Mononuclear cell (primary cell): ENCODE data around the gene PEAK1. TPM values are rescaled to one million over a fixed set of nuclear protein-coding genes. Genes with fewer than 3 reads are reported as not detected.

Experiments
- H3K27me3 ChIP-seq: 2 replicates; pipeline ENCODE4 v1.6.0; 2011; ENCODE audit warnings: low read length, control low read depth; ENCODE audit not compliant: insufficient read depth
- H3K4me1 ChIP-seq: 2 replicates; pipeline ENCODE4 v1.5.1; 2011; ENCODE audit warnings: mild to moderate bottlenecking, low read length, control low read depth; ENCODE audit not compliant: insufficient read depth
- H3K4me3 ChIP-seq: 2 replicates; pipeline ENCODE4 v1.5.1; 2011; ENCODE audit warnings: mild to moderate bottlenecking, low read length, moderate library complexity
- H3K9me3 ChIP-seq: 2 replicates; pipeline ENCODE4 v1.5.1; 2011; ENCODE audit warnings: low read depth, mild to moderate bottlenecking, control low read depth, low read length
- total RNA-seq: library from RNA; depleted of rRNA; stranded (reverse); fragments of >200 nt; gene quantifications from one replicate; pipeline ENCODE4 v1.2.3, GENCODE V29; 2012

PEAK1 gene
- total RNA-seq, 1 donor, result 10.8 TPM

DNA sequence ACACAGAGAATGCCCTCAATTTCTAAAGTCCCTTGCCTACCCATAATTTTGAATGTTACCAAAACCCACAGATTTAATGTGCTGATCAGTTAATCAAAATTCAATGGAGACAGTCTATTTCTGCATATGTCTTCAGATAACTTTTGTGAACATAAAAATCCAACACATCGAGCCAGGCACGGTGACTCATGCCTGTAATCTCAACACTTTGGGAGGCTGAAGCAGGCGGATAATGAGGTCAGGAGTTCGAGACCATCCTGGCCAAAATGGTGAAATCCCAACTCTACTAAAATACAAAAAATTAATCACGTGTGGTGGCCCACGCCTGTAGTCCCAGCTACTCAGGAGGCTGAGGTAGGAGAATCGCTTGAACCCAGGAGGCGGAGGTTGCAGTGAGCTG, 49.3 kb downstream of the PEAK1 start:
- no peaks in the 10 kb centered on the region for H3K4me1 ChIP-seq
- no peaks in the 10 kb centered on the region for H3K27me3 ChIP-seq
- no peak overlapping the region for H3K4me3 ChIP-seq
- H3K9me3 ChIP-seq, result no peaks in the 10 kb centered on the region

DNA sequence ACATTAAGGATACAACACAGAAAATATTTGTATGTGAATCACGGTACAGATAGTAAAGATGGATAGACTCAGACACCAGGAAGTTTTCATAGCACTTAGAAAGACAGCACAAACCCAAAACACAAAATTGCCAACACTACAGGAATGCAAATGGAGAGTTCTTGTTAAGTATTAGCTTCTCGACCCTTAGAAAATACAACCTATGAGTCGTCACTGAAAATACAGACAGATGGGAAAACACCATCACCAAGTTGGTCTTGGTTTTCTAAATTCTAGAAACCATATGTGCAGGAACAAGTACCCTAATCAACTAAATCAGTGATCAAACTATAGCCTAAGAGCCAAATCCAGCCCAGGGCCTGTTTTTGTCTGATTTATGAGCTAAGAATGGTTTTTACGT, 50.7 kb downstream of the PEAK1 start:
- Histone ChIP-seq H3K4me3 (no peak overlapping the region), H3K27me3 (no peaks in the 10 kb centered on the region)

GRCh38 chr15:77367631-77368030, 52.3 kb downstream of the PEAK1 start:
- H3K9me3 ChIP-seq, result no peaks in the 10 kb centered on the region
- H3K4me1 ChIP-seq, result no peaks in the 10 kb centered on the region
- no peak overlapping the region for H3K4me3 ChIP-seq
- H3K27me3 ChIP-seq, result no peaks in the 10 kb centered on the region

More for the DNA sequence above, 50.7 kb downstream of the PEAK1 start:
- no peaks in the 10 kb centered on the region for H3K4me1 ChIP-seq
- no peaks in the 10 kb centered on the region for H3K9me3 ChIP-seq

DNA sequence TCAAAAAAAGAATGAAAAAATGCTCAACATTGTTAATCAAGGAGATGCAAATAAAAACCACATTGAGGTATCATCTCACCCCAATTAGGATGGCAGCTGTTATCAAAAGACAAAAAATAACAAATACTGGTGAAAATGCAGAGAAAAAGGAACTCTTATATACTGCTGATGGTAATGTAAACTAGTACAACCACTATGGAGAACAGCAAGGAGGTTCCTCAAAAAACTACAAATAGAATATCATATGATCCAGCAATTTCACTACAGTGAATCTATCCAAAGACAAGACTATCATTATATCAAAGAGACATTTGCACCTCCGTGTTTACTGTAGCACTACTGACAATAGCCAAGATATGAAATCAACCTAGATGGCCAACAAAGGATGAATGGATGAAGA, 58.4 kb downstream of the PEAK1 start:
- Histone ChIP-seq H3K4me3 (no peak overlapping the region), H3K27me3 (no peaks in the 10 kb centered on the region), H3K4me1 (no peaks in the 10 kb centered on the region), H3K9me3 (no peaks in the 10 kb centered on the region)

DNA sequence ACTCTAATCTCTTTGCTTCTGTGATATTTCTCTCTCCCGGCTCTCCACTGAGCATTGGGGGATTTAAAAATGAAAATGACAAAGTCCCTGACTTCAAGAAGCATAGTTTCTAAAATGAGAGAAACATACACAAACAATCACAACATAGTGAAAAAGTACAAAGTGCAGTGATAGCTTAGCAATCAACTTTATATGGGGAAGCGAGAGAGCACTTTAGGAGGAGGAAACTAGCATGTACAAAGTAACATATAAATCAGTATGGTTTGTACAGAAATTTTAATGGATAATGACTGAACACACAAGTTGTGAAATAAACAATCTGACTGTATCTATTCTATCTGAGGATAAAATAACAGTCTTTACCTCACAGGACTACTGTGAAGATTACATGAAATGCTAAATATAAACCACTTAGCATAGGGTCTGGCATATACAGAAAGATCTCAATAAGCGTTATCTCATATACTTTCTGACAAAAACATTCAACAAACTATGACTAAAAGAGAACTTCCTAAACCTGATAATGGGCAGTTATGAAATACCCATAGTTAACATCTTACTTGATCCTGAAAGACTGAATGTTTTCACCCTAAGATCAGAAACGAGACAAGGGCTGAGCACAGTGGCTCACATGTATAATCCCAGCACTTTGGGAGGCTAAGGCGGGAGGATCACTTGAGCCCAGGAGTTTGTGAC, 61.2 kb downstream of the PEAK1 start:
- no peaks in the 10 kb centered on the region for H3K27me3 ChIP-seq
- H3K9me3 ChIP-seq, result no peaks in the 10 kb centered on the region
- H3K4me3 ChIP-seq, result no peak overlapping the region
- peaks cover 7% of the 10 kb centered on the region for H3K4me1 ChIP-seq

DNA sequence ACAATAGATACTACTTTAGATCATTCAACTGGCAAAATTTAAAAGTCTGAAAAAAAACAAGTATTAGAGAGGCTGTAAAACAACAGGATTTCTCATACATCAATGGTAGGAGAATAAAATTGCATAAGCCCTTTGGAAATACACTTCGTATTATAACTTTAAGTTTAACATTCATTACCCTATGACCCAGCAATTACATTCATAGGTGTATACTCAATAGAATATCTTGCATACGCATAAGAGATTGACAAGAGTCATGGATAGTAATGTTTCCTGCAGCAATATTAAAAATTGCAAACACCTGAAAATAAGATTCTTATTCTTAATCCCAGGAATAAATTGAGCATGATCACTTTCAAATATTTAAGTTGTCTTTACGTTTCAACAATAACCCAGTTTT, 63.6 kb downstream of the PEAK1 start:
- peaks cover 9% of the 10 kb centered on the region for H3K4me1 ChIP-seq
- no peaks in the 10 kb centered on the region for H3K9me3 ChIP-seq
- H3K4me3 ChIP-seq, result no peak overlapping the region
- no peaks in the 10 kb centered on the region for H3K27me3 ChIP-seq

DNA sequence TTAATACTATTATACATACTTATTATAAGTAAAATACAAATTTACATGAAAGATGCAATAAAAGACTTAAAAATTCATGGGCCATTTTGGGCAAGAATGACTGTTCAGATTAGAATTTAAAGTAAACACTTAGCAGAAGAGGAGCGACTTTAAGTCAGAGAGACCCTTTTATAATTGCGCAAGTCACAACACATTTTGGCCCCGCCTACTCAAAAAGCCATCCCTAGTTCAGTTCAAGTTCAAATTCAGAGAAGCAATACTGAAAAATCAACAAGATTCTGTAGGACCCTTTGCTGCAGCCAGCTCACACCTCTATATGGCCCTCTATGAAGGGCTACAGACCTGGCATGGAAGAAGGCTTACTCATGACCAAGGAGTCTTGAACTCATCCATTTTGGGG, 64.6 kb downstream of the PEAK1 start:
- H3K4me1 ChIP-seq, result peaks cover 9% of the 10 kb centered on the region
- no peaks in the 10 kb centered on the region for H3K27me3 ChIP-seq
- no peak overlapping the region for H3K4me3 ChIP-seq
- H3K9me3 ChIP-seq, result no peaks in the 10 kb centered on the region

DNA sequence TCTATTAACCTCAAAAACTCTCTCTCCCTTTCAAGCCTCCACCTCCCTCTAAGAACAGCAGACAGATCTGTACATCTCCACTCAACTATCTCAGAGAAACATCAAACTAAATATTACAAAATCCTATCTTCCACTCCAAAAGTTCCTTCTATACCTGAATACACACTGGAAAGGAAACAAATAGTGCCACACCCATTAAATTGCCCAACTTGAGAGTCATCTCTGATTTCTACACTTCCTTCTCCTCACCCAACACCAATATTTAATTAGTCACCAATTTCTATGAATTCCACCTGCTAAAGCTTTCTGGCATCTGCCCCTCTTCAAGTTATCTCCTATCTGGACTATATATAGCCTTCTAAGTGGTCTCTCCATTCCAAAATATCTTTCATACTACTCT, 65.8 kb downstream of the PEAK1 start:
- Histone ChIP-seq H3K27me3 (no peaks in the 10 kb centered on the region), H3K9me3 (no peaks in the 10 kb centered on the region), H3K4me1 (peaks cover 9% of the 10 kb centered on the region), H3K4me3 (no peak overlapping the region)

DNA sequence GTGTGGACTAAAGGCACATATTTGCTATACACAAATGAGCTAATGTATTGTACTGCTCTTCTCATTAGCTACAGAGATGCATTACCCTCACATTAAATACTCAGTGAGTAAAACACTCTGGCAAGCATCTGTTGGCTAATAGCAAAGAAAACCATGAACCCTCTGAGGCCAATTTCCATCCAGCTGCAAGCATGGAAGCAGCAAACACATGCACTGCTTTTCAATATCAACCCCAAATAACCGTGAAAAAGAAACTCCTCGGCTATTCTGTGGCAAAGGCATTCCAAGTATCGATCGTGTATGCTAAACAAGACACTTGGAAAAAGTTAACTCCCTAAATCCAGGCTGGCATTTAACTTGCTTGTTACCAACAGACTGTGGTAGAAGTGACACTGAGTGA, 67.0 kb downstream of the PEAK1 start:
- H3K27me3 ChIP-seq, result no peaks in the 10 kb centered on the region
- H3K4me3 ChIP-seq, result no peak overlapping the region
- no peaks in the 10 kb centered on the region for H3K9me3 ChIP-seq
- H3K4me1 ChIP-seq, result peaks cover 9% of the 10 kb centered on the region

- H3K4me3 ChIP-seq, result no peak overlapping the region
- peaks cover 9% of the 10 kb centered on the region for H3K4me1 ChIP-seq
- H3K27me3 ChIP-seq, result no peaks in the 10 kb centered on the region
- H3K9me3 ChIP-seq, result no peaks in the 10 kb centered on the region
Measured at GRCh38 chr15:77350792-77351191, 69.1 kb downstream of the PEAK1 start.

DNA sequence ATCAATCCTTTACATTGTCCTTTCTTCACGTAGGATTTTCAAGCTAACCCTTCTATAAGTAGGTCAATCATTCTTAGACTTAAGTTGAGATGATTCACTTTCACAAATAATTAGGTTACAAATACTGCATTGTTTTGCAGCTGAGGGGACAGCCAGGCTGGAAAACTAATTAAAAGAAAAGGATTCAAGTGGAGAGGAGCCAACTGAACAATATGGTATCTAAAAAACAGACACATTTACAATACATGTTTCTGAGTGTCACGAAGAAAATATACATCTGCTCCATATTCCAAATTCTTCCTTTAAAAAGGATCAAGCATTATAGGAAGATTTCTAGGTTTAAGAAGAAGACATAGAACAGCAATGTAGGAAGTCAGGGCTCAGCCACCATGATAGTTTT, 70.2 kb downstream of the PEAK1 start:
- no peak overlapping the region for H3K4me3 ChIP-seq
- H3K27me3 ChIP-seq, result no peaks in the 10 kb centered on the region
- peaks cover 9% of the 10 kb centered on the region for H3K4me1 ChIP-seq
- H3K9me3 ChIP-seq, result no peaks in the 10 kb centered on the region

DNA sequence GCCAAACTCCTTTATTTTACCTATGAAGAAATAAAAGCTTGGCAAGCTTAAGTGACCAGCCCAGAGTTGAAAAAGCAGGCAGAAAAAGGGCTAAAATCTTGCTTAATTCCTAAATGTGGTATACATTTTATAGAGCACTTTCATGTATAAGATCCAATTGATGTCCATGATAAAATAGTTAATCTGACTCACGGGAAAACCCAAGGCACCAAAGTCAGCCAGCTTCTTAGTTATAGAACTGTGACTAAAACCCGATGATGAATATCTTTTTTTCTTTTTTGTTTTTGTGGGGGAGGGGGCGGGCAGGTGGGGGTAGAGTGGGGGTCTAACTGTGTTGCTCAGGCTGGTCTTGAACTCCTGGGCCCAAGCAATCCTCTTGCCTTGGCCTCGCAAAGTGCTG, 71.4 kb downstream of the PEAK1 start:
- H3K9me3 ChIP-seq, result no peaks in the 10 kb centered on the region
- no peak overlapping the region for H3K4me3 ChIP-seq

GRCh38 chr15:77347197-77347596, 72.7 kb downstream of the PEAK1 start:
- H3K9me3 ChIP-seq, result no peaks in the 10 kb centered on the region
- no peaks in the 10 kb centered on the region for H3K27me3 ChIP-seq
- H3K4me3 ChIP-seq, result no peak overlapping the region
- no peaks in the 10 kb centered on the region for H3K4me1 ChIP-seq

More for the DNA sequence above, 71.4 kb downstream of the PEAK1 start:
- no peaks in the 10 kb centered on the region for H3K27me3 ChIP-seq
- H3K4me1 ChIP-seq, result peaks cover under 1% of the 10 kb centered on the region

DNA sequence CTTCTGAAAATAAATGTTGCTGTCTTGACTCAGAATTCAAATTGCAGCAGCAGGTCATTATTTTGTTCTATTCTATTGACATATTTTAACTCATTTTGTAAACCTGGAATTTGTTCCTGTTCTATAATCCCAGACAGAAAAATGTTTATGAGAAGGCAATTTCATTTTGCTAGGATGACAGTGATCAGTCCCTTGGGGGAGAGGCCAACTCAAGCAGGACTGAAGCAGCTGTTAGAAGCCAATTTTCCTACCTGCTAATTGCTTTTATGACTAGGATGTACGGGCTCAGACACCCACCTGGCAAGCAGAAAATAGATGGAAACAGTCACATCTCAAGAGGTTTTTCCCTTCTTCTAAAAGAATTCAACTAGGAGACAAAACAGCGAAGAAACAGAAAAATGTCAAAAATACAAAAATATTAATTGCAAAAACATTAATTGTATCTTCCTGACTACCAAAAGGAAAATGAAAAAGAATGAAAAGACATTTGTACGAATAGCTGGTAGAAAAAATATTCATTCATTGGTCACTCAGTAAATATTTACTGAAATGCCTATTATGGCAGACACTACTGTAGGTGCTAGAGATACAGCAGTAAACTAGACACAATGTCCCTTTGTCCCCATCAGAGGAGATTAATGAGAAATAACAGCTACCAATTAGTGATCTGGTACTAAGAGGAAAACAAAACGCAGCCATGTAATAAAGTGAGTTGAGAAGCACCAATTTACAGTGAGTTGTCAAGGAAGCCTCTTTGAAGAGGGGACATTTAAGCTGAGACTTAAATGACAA, 73.5 kb downstream of the PEAK1 start:
- Histone ChIP-seq H3K27me3 (no peaks in the 10 kb centered on the region), H3K9me3 (no peaks in the 10 kb centered on the region), H3K4me3 (no peak overlapping the region), H3K4me1 (no peaks in the 10 kb centered on the region)

GRCh38 chr15:77342807-77343206, 77.1 kb downstream of the PEAK1 start:
- H3K4me3 ChIP-seq, result no peak overlapping the region
- no peaks in the 10 kb centered on the region for H3K4me1 ChIP-seq
- no peaks in the 10 kb centered on the region for H3K9me3 ChIP-seq
- H3K27me3 ChIP-seq, result no peaks in the 10 kb centered on the region

DNA sequence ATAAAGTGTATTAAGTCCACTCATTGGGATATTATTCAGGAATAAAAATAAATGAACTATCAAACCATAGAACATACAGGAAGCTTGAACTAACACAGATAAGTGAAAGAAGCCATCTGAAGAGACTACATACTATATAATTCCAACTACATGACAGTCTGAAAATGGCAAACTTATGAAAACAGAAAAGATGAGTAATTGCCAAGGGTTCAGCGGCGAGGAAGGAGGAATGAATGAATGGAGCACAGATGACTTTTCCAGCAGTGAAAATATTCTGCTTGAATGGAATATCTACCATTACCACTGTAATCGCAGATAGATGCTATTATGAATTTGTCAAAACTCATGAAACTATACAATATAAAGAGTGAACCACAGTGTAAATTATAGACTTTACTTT, 79.7 kb downstream of the PEAK1 start:
- Histone ChIP-seq H3K9me3 (no peaks in the 10 kb centered on the region), H3K4me1 (no peaks in the 10 kb centered on the region), H3K4me3 (no peak overlapping the region), H3K27me3 (no peaks in the 10 kb centered on the region)
